HepG2 (cell line): ENCODE measurements around the gene ALDH16A1. TPM values are rescaled to one million over a fixed set of nuclear protein-coding genes. Genes with fewer than 3 reads are reported as not detected.
A peak's percentile ranks its signal among the peaks of the same experiment; 100 is the strongest.

ENCODE experiments used
- ARNTL ChIP-seq: sonication (generic); formaldehyde crosslinking; IDR thresholded peaks from 2 replicates; pipeline ENCODE4 v1.4.0; 2020; ENCODE audit warnings: mild to moderate bottlenecking, missing genetic modification reagents
- BRF2 ChIP-seq: sonication (generic); formaldehyde crosslinking; IDR thresholded peaks from 2 replicates; pipeline ENCODE4 v1.8.1; 2022; ENCODE audit warnings: mild to moderate bottlenecking, missing genetic modification reagents
- CHD2 ChIP-seq: IDR thresholded peaks from 2 replicates; pipeline ENCODE4 v1.6.1; 2011; ENCODE audit warnings: low read depth, low read length, improper control_type of control experiment
- CREB3 ChIP-seq: sonication (generic); formaldehyde crosslinking; IDR thresholded peaks from 2 replicates; pipeline ENCODE4 v1.5.0; 2020; ENCODE audit warnings: missing genetic modification reagents
- HHEX ChIP-seq: IDR thresholded peaks from 2 replicates; pipeline ENCODE4 v1.6.1; 2016; ENCODE audit warnings: control low read depth
- IRF2 ChIP-seq: IDR thresholded peaks from 2 replicates; pipeline ENCODE4 v1.6.1; 2018; ENCODE audit warnings: missing genetic modification reagents, missing compliant biosample characterization
- MLLT10 ChIP-seq: sonication (generic); formaldehyde crosslinking; IDR thresholded peaks from 2 replicates; pipeline ENCODE4 v1.4.0; 2020; ENCODE audit warnings: missing genetic modification reagents
- NKX3-1 ChIP-seq: sonication (generic); formaldehyde crosslinking; IDR thresholded peaks from 2 replicates; pipeline ENCODE4 v1.5.0; 2020; ENCODE audit warnings: missing genetic modification reagents
- PAX8 ChIP-seq: sonication (generic); formaldehyde crosslinking; IDR thresholded peaks from 2 replicates; pipeline ENCODE4 v1.8.0; 2022; ENCODE audit warnings: mild to moderate bottlenecking, missing genetic modification reagents, borderline replicate concordance
- PHB2 ChIP-seq: fragments of 450-650 bp; IDR thresholded peaks from 2 replicates; pipeline ENCODE4 v1.6.1; 2018; ENCODE audit not compliant: partially characterized antibody
- RAD51 ChIP-seq: fragments of 450-650 bp; IDR thresholded peaks from 2 replicates; pipeline ENCODE4 v1.6.1; 2016; ENCODE audit warnings: borderline replicate concordance
- SCMH1 ChIP-seq: sonication (generic); formaldehyde crosslinking; IDR thresholded peaks from 2 replicates; pipeline ENCODE4 v1.9.0; 2021; ENCODE audit warnings: missing genetic modification reagents, mild to moderate bottlenecking, borderline replicate concordance
- TEF ChIP-seq: sonication (generic); formaldehyde crosslinking; IDR thresholded peaks from 2 replicates; pipeline ENCODE4 v1.5.0; 2020; ENCODE audit warnings: missing genetic modification reagents
- THAP7 ChIP-seq: sonication (generic); formaldehyde crosslinking; IDR thresholded peaks from 2 replicates; pipeline ENCODE4 v1.8.1; 2023; ENCODE audit warnings: mild to moderate bottlenecking, missing genetic modification reagents
- ZNF180 ChIP-seq: sonication (generic); formaldehyde crosslinking; IDR thresholded peaks from 2 replicates; pipeline ENCODE4 v1.4.0; 2020; ENCODE audit warnings: low read depth, missing genetic modification reagents, borderline replicate concordance
- ZNF484 ChIP-seq: sonication (generic); formaldehyde crosslinking; IDR thresholded peaks from 2 replicates; pipeline ENCODE4 v1.5.1; 2020; ENCODE audit warnings: mild to moderate bottlenecking, low read depth, missing genetic modification reagents, borderline replicate concordance
- ZNF501 ChIP-seq: sonication (generic); formaldehyde crosslinking; IDR thresholded peaks from 2 replicates; pipeline ENCODE4 v1.5.1; 2020; ENCODE audit warnings: mild to moderate bottlenecking, moderate library complexity, missing genetic modification reagents
- ZNF639 ChIP-seq: conservative IDR thresholded peaks from 2 replicates; pipeline ENCODE4 v1.6.1; 2018; ENCODE audit warnings: missing genetic modification reagents
- ZNF747 ChIP-seq: sonication (generic); formaldehyde crosslinking; IDR thresholded peaks from 2 replicates; pipeline ENCODE4 v1.8.1; 2023; ENCODE audit warnings: missing genetic modification reagents, mild to moderate bottlenecking, borderline replicate concordance
- ZNF770 ChIP-seq: sonication (generic); formaldehyde crosslinking; IDR thresholded peaks from 2 replicates; pipeline ENCODE4 v1.5.0; 2020; ENCODE audit warnings: mild to moderate bottlenecking, missing genetic modification reagents
- ZNF776 ChIP-seq: sonication (generic); formaldehyde crosslinking; IDR thresholded peaks from 2 replicates; pipeline ENCODE4 v1.4.0; 2020; ENCODE audit warnings: mild to moderate bottlenecking, missing genetic modification reagents
- ZNF784 ChIP-seq: sonication (generic); formaldehyde crosslinking; IDR thresholded peaks from 2 replicates; pipeline ENCODE4 v1.5.1; 2020; ENCODE audit warnings: missing genetic modification reagents, mild to moderate bottlenecking, borderline replicate concordance
- polyA plus RNA-seq, 8 experiments: library from polyadenylated mRNA; depleted of rRNA in 3 of 8; stranded (reverse) in 7 of 8; unstranded in 1 of 8; fragments of >200 nt; fragmentation: Illumina TruSeq in 4 of 8; extraction: Trizol in 4 of 8; gene quantifications; 2 replicates each; pipeline versions ENCODE4 v1.2.1 to v1.2.3, GENCODE V29; 2011 to 2016; ENCODE audit warnings: low read depth in 4 of 8, missing spikeins in 1 of 8, mixed read lengths in 1 of 8; ENCODE audit not compliant: insufficient read depth in 1 of 8
- total RNA-seq, 5 experiments: library from RNA; depleted of rRNA; stranded (reverse); fragments of >200 nt; fragmentation: Illumina TruSeq; extraction: Trizol; gene quantifications; 2 replicates each; pipeline ENCODE4 v1.2.3, GENCODE V29; 2016; ENCODE audit warnings: low read depth in 1 of 5

ALDH16A1 gene
- total and polyA plus RNA-seq, 2 of the 13 experiments (the other 11 are each of a cell fraction or from before 2014, with no cell fraction given), result 8.4 to 34.9 TPM

GRCh38 chr19:49502866-49503581 lies 50.0 kb downstream of the ALDH16A1 start (continued):
- no peak for TF ChIP-seq ZNF784 (CRISPR knock-in tag)
- TF ChIP-seq ZNF776 (CRISPR knock-in tag), result no peak; the same call in 1 of the 2 replicates
- TF ChIP-seq MLLT10, result no peak
- TF ChIP-seq CREB3 (CRISPR knock-in tag), result no peak
- TF ChIP-seq ZNF484 (CRISPR knock-in tag), result no peak
- TF ChIP-seq ZNF770, result peak; percentile 89
- TF ChIP-seq ARNTL (CRISPR knock-in tag), result no peak
- TF ChIP-seq TEF (CRISPR knock-in tag), result no peak
- no peak for TF ChIP-seq ZNF180 (CRISPR knock-in tag)
- TF ChIP-seq ZNF639 (CRISPR knock-in tag), result no peak
- TF ChIP-seq NKX3-1, result no peak
- TF ChIP-seq SCMH1 (CRISPR knock-in tag), result no peak
- no peak for TF ChIP-seq ZNF747 (CRISPR knock-in tag)
- TF ChIP-seq RAD51, result no peak
- no peak for TF ChIP-seq PAX8 (CRISPR knock-in tag)
- 0 out of 2 replicates have a peak, but pooled peaks have one; percentile 24 for TF ChIP-seq IRF2
- no peak for TF ChIP-seq CHD2
- TF ChIP-seq PHB2, result no peak
- TF ChIP-seq ZNF501 (CRISPR knock-in tag), result peak; percentile 39; the same call in 1 of the 2 replicates
- no peak for TF ChIP-seq HHEX (CRISPR knock-in tag)
- TF ChIP-seq THAP7, result no peak
- TF ChIP-seq BRF2 (CRISPR knock-in tag), result no peak
